Sigmoid colon (tissue), 7 donors: ENCODE data around the gene CEP128. TPM values are rescaled to one million over a fixed set of nuclear protein-coding genes. Genes with fewer than 3 reads are reported as not detected.

ENCODE experiments used
- DNase-seq: peaks from one replicate; pipeline ENCODE4 v3.0.0-alpha.2; 2019
- H3K27ac ChIP-seq, 4 donors: fragments of 200-600 bp; sonication (generic); one replicate each; pipeline ENCODE4 v1.5.1; 2016 to 2019; ENCODE audit warnings: mild to moderate bottlenecking in 1 of 4
- H3K27me3 ChIP-seq, 3 donors: fragments of 200-600 bp; sonication (generic); one replicate each; pipeline ENCODE4 v1.5.1; 2019; ENCODE audit warnings: mild to moderate bottlenecking in 1 of 3
- H3K36me3 ChIP-seq, 4 donors: fragments of 200-600 bp; sonication (generic); one replicate each; pipeline ENCODE4 v1.5.1; 2016 to 2019
- H3K4me1 ChIP-seq, 4 donors: fragments of 200-600 bp; sonication (generic); one replicate each; pipeline ENCODE4 v1.5.1; 2017 to 2019
- H3K4me3 ChIP-seq, 4 donors: fragments of 200-600 bp; sonication (generic); one replicate each; pipeline ENCODE4 v1.5.1; 2017 to 2019; ENCODE audit warnings: mild to moderate bottlenecking in 2 of 4, moderate library complexity in 1 of 4
- H3K9me3 ChIP-seq, 4 donors: fragments of 200-600 bp in 3 of 4; sonication (generic) in 3 of 4; one replicate each; pipeline versions ENCODE4 v1.5.1 to v1.6.1; 2013 to 2019
- CTCF ChIP-seq, 4 experiments: fragments of 450-650 bp in 3 of 4; fragments of 200-600 bp in 1 of 4; IDR thresholded peaks; one replicate each; pipeline ENCODE4 v1.5.1; 2016 to 2019; ENCODE audit warnings: antibody characterized with exemption in 4 of 4, mild to moderate bottlenecking in 3 of 4, moderate library complexity in 2 of 4
- EP300 ChIP-seq, 4 donors: sonication (generic); formaldehyde crosslinking; IDR thresholded peaks; one replicate each; pipeline ENCODE4 v1.6.1; 2017; ENCODE audit warnings: antibody characterized with exemption in 4 of 4
- POLR2A ChIP-seq, 2 donors: fragments of 450-650 bp; IDR thresholded peaks; one replicate each; pipeline ENCODE4 v1.6.1; 2016; ENCODE audit warnings: antibody characterized with exemption in 2 of 2, mild to moderate bottlenecking in 2 of 2, moderate library complexity in 2 of 2
- POLR2AphosphoS5 ChIP-seq, 4 donors: sonication (generic); formaldehyde crosslinking; IDR thresholded peaks; one replicate each; pipeline ENCODE4 v1.6.1; 2017; ENCODE audit warnings: antibody characterized with exemption in 4 of 4
- WGBS, 2 donors: extraction: QIAGEN DNeasy Blood & Tissue Kit; methylation state at CpG; one replicate each; pipeline ENCODE4 v1.1.7; 2013; 5-methylcytosine and 5-hydroxymethylcytosine counted together
- intact Hi-C: fragments of 100-400 bp; cut with DNase I; formaldehyde crosslinking; loops from one replicate; pipeline ENCODE4 v1.15.1; 2023
- polyA plus RNA-seq, 3 donors: library from polyadenylated mRNA; stranded (reverse); fragments of 200-250 nt; gene quantifications; one replicate each; pipeline ENCODE4 v1.2.3, GENCODE V29; 2013
- total RNA-seq, 4 donors: library from RNA; depleted of rRNA; stranded (reverse); fragments of >200 nt; gene quantifications; one replicate each; pipeline ENCODE4 v1.1.0, GENCODE V29; 2016
- donor health status: healthy with polysubstance abuse.
- donor health status: Bipolar disorder and iron deficiency.
- donor health status: healthy.

CEP128 gene
- total and polyA plus RNA-seq, 7 donors, result 0.60 to 16.6 (median 8.3) TPM

GRCh38 chr14:80930095-80930494 is 11.4 kb downstream of the CEP128 start:
- H3K36me3 ChIP-seq, result no peaks in the 10 kb centered on the region
- H3K9me3 ChIP-seq, result no peaks in the 10 kb centered on the region
- no peaks in the 10 kb centered on the region for H3K27me3 ChIP-seq
- TF ChIP-seq POLR2A (IDR thresholded peaks at IDR 0.05) (no peak), CTCF (IDR thresholded peaks at IDR 0.05) (no peak), POLR2AphosphoS5 (IDR thresholded peaks at IDR 0.05) (no peak), EP300 (IDR thresholded peaks at IDR 0.05) (no peak)
- intact Hi-C loops, result no loop called here
- 83 to 90% methylated on average over 5 of the region's 5 CpGs for WGBS, 2 donors
- H3K4me1 ChIP-seq, result no peaks in the 10 kb centered on the region
- DNase-seq, result no peak
- H3K27ac ChIP-seq, result no peak overlapping the region
- no peak overlapping the region for H3K4me3 ChIP-seq

- Histone ChIP-seq H3K36me3 (no peaks in the 10 kb centered on the region), H3K4me1 (no peaks in the 10 kb centered on the region), H3K27me3 (no peaks in the 10 kb centered on the region), H3K4me3 (no peak overlapping the region), H3K27ac (no peak overlapping the region), H3K9me3 (no peaks in the 10 kb centered on the region)
- intact Hi-C loops, result no loop called here
- WGBS, 2 donors, result 96 to 97% methylated on average over 8 of the region's 8 CpGs
- no peak for TF ChIP-seq POLR2AphosphoS5 (IDR thresholded peaks at IDR 0.05)
- no peak for TF ChIP-seq POLR2A (IDR thresholded peaks at IDR 0.05)
- no peak for TF ChIP-seq CTCF (IDR thresholded peaks at IDR 0.05)
- no peak for TF ChIP-seq EP300 (IDR thresholded peaks at IDR 0.05)
- no peak for DNase-seq
These were observed 14.2 kb downstream of the CEP128 start for GRCh38 chr14:80927083-80927989.

- intact Hi-C loops, result no loop called here
- Histone ChIP-seq H3K27me3 (no peaks in the 10 kb centered on the region), H3K4me3 (no peak overlapping the region), H3K4me1 (no peaks in the 10 kb centered on the region), H3K27ac (no peak overlapping the region), H3K9me3 (no peaks in the 10 kb centered on the region), H3K36me3 (no peaks in the 10 kb centered on the region)
- 88 to 94% methylated on average over 4 of the region's 4 CpGs for WGBS, 2 donors
- TF ChIP-seq POLR2A (IDR thresholded peaks at IDR 0.05), result no peak
- no peak for TF ChIP-seq EP300 (IDR thresholded peaks at IDR 0.05)
- no peak for TF ChIP-seq POLR2AphosphoS5 (IDR thresholded peaks at IDR 0.05)
- TF ChIP-seq CTCF (IDR thresholded peaks at IDR 0.05), result no peak
- DNase-seq, result no peak
These were observed 15.0 kb downstream of the CEP128 start for GRCh38 chr14:80926397-80927082.

GRCh38 chr14:80924365-80925103 is 17.0 kb downstream of the CEP128 start:
- no peaks in the 10 kb centered on the region for H3K9me3 ChIP-seq
- no peaks in the 10 kb centered on the region for H3K36me3 ChIP-seq
- no peak overlapping the region for H3K4me3 ChIP-seq
- TF ChIP-seq POLR2A (IDR thresholded peaks at IDR 0.05) (no peak), EP300 (IDR thresholded peaks at IDR 0.05) (no peak), POLR2AphosphoS5 (IDR thresholded peaks at IDR 0.05) (no peak), CTCF (IDR thresholded peaks at IDR 0.05) (no peak)
- H3K27me3 ChIP-seq, result no peaks in the 10 kb centered on the region
- WGBS, 2 donors, result 90 to 92% methylated on average over 2 of the region's 2 CpGs
- no peaks in the 10 kb centered on the region for H3K4me1 ChIP-seq
- no peak for DNase-seq
- intact Hi-C loops, result no loop called here
- H3K27ac ChIP-seq, result no peak overlapping the region
